GM12878 (cell line): Measurements from ENCODE around the gene SMARCA4.

ENCODE experiments used
- CTCF ChIP-seq, 3 experiments: IDR thresholded peaks in 2 of 3; conservative IDR thresholded peaks in 1 of 3; 2 replicates each; pipeline ENCODE4 v1.5.1; 2011; ENCODE audit warnings: low read depth in 3 of 3, low read length in 3 of 3, mild to moderate bottlenecking in 3 of 3, control low read depth in 2 of 3, moderate library complexity in 2 of 3, inconsistent platforms in 1 of 3, mixed read lengths in 1 of 3; ENCODE audit not compliant: control insufficient read depth in 2 of 3, insufficient read depth in 1 of 3; ENCODE audit errors: extremely low read depth in 1 of 3
- POLR2AphosphoS2 ChIP-seq: IDR thresholded peaks from 2 replicates; pipeline ENCODE4 v1.6.1; 2011; ENCODE audit warnings: low read depth, mild to moderate bottlenecking, low read length, improper control_type of control experiment, moderate library complexity
- USF2 ChIP-seq: IDR thresholded peaks from 2 replicates; pipeline ENCODE4 v1.6.1; 2011; ENCODE audit warnings: low read depth, low read length, improper control_type of control experiment, borderline replicate concordance

DNA sequence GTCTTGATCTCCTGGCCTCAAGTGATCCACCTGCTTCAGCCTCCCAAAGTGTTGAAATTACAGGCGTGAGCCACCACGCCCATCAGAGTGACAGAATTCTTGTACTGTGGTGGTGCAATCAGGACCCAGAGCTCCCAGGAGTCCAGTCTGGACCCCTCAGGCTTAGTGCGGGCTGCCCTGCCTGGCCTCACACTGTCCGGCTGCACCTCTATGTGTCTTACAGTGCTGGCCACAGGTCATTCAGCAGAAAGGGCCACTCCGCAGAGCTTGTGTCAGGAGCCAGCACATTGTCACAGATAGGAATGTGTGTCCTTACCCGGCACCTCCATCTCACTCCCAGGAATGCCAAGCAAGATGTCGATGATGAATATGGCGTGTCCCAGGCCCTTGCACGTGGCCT is 49.2 kb downstream of the SMARCA4 start:
- TF ChIP-seq POLR2AphosphoS2 (no peak), CTCF (IDR thresholded peaks at IDR 0.05 in 2 of 3, conservative IDR thresholded peaks at IDR 0.05 in 1 of 3; ENCODE audit: control insufficient read depth in 2 of 3, extremely low read depth in 1 of 3, insufficient read depth in 1 of 3, low read depth in 3 of 3, low read length in 3 of 3) (no peak), USF2 (no peak)
